BLaER1 treated with 17β-estradiol and CSF1 and Interleukin-3, amounts not matched to agents 10 nM and 100 nM (cell line): ENCODE data around the gene HOXB3.

Source experiments
- H3K27ac ChIP-seq, 11 experiments: shearing (Covaris generic); formaldehyde crosslinking; 2 replicates each; pipeline ENCODE4 v1.8.1; 2022
- H3K27me3 ChIP-seq, 11 experiments: shearing (Covaris generic); formaldehyde crosslinking; 2 replicates each; pipeline ENCODE4 v1.8.1; 2022
- H3K36me3 ChIP-seq, 11 experiments: shearing (Covaris generic); formaldehyde crosslinking; 2 replicates each; pipeline ENCODE4 v1.8.1; 2022
- H3K4me1 ChIP-seq, 10 experiments: shearing (Covaris generic); formaldehyde crosslinking; 2 replicates each; pipeline ENCODE4 v1.8.1; 2022
- H3K4me2 ChIP-seq, 11 experiments: shearing (Covaris generic); formaldehyde crosslinking; 2 replicates each; pipeline ENCODE4 v1.8.1; 2022
- H3K4me3 ChIP-seq, 10 experiments: shearing (Covaris generic); formaldehyde crosslinking; 2 replicates each; pipeline ENCODE4 v1.8.1; 2022
- H3K9ac ChIP-seq, 11 experiments: shearing (Covaris generic); formaldehyde crosslinking; 2 replicates each; pipeline ENCODE4 v1.8.1; 2022
- H3K9me3 ChIP-seq, 11 experiments: shearing (Covaris generic); formaldehyde crosslinking; replicated peaks in 1 of 11; 2 replicates each; pipeline ENCODE4 v1.8.1; 2022
- H4K20me1 ChIP-seq, 11 experiments: shearing (Covaris generic); formaldehyde crosslinking; 2 replicates each; pipeline ENCODE4 v1.8.1; 2022
- Cebpa-rat ChIP-seq, 11 experiments: shearing (Covaris generic); IDR thresholded peaks; 2 replicates each; pipeline ENCODE4 v1.8.1; 2022

The HOXB3 gene

DNA sequence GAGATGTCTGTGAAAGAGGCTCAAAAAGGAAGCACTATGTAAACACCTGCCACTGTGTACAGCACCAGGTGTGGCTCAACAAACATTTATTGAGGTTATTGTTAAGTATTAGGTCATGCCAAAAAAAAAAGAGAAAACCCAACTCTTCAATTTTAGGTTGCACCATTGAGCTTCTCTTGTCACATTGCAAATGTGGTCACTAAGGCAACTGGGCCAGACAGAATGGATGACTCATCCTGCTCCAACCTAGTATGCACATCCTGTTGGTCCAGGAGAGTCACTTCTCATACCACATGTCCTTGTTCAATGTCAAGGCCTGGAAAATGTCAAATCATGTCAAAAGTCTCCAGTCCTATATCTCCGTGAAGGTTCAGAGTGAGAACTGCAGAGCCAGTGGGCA lies 84.3 kb downstream of the HOXB3 start:
- Histone ChIP-seq H3K9ac (no peak overlapping the region), H3K4me3 (no peak overlapping the region), H3K4me2 (peak overlapping the region in 6 of 11 experiments; percentile 0 to 55 (median 18); a peak in 8 of 22 replicates), H4K20me1 (no peaks in the 10 kb centered on the region), H3K4me1 (peaks cover 0 to 19% (median 0%) of the 10 kb centered on the region in 10 experiments; a peak in 8 of 20 replicates), H3K9me3 (no peaks in the 10 kb centered on the region), H3K27ac (peak overlapping the region in 1 of 11 experiments; percentile 22; a peak in 1 of 22 replicates), H3K36me3 (no peaks in the 10 kb centered on the region), H3K27me3 (0 out of 22 replicates have a peak, but pooled peaks cover 0 to 5% (median 0%) of the 10 kb centered on the region in 11 experiments)
- 0 out of 22 replicates have a peak, but pooled peaks of 1 of the 11 experiments have one; percentile 14 for TF ChIP-seq Cebpa-rat (IDR thresholded peaks at IDR 0.05)

DNA sequence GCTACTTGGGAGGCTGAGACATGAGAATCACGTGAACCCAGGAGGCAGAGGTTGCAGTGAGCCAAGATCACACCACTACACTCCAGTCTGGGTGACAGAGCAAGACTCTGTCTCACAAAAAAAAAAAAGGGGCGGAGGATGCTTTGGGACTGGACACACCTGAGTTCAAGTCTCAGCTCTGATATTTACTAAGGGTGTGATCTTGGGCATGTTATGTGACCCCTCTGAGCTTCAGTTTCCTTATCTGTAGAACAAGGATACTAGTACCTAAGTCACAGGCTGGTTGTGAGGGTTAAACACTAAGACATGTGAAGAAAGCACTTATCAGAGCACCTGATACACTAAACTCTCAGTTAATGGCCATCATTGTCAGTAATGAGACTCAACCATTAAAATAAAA lies 85.1 kb downstream of the HOXB3 start:
- no peaks in the 10 kb centered on the region for H4K20me1 ChIP-seq
- H3K4me1 ChIP-seq = peaks cover 0 to 19% (median 0%) of the 10 kb centered on the region in 10 experiments; a peak in 8 of 20 replicates
- H3K9me3 ChIP-seq = no peaks in the 10 kb centered on the region
- H3K4me2 ChIP-seq = no peak overlapping the region
- no peak overlapping the region for H3K9ac ChIP-seq
- H3K27me3 ChIP-seq = 0 out of 22 replicates have a peak, but pooled peaks cover 0 to 5% (median 0%) of the 10 kb centered on the region in 11 experiments
- H3K4me3 ChIP-seq = no peak overlapping the region
- no peak overlapping the region for H3K27ac ChIP-seq
- H3K36me3 ChIP-seq = no peaks in the 10 kb centered on the region
- TF ChIP-seq Cebpa-rat (IDR thresholded peaks at IDR 0.05) = no peak

DNA sequence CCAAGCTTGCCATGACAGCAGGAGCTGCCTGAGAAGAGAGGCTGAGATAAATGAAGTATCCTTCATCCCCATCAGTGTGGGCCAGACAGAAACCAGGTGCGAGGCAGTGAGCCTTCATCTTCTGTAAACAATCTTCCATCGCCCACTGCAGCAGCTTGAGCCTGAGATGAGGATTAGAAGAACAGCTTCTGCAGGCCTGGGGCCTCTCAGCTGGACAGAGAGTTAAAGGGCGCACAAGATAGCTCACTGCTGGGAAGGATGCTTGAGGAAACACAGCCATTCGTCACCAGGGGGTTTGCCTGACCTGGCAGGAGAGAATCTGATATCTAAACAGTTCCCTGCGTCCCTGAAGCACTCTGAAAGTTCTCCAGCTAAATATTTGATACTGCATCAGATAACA lies 86.3 kb downstream of the HOXB3 start:
- no peak overlapping the region for H3K4me2 ChIP-seq
- no peaks in the 10 kb centered on the region for H3K36me3 ChIP-seq
- H3K4me3 ChIP-seq = no peak overlapping the region
- H3K9me3 ChIP-seq = no peaks in the 10 kb centered on the region
- H3K4me1 ChIP-seq = peaks cover 0 to 19% (median 0%) of the 10 kb centered on the region in 10 experiments; a peak in 8 of 20 replicates
- H3K9ac ChIP-seq = no peak overlapping the region
- TF ChIP-seq Cebpa-rat (IDR thresholded peaks at IDR 0.05) = no peak
- no peak overlapping the region for H3K27ac ChIP-seq
- H3K27me3 ChIP-seq = 0 out of 22 replicates have a peak, but pooled peaks cover 0 to 5% (median 0%) of the 10 kb centered on the region in 11 experiments
- no peaks in the 10 kb centered on the region for H4K20me1 ChIP-seq

DNA sequence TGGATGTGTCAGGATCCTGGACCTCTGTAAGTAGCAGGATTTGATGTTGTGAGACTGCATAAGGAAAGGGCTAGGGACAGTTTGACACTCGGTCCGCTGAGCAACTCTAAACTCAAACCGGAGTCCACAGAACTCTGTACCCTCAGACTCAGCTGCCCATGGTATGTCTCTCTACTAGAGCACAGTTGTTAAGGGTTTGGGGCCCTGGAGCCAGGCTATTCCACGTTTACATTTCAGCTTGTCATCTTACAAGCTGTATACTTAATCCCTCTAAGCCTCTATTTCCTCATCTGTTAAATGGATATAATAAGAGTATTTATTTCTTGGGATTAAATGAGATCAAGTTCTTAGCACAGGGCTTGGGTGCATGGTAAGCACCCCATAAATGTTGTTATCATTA lies 87.1 kb downstream of the HOXB3 start:
- Histone ChIP-seq H3K4me1 (peaks cover 0 to 19% (median 0%) of the 10 kb centered on the region in 10 experiments; a peak in 8 of 20 replicates), H3K36me3 (no peaks in the 10 kb centered on the region), H3K4me3 (no peak overlapping the region), H4K20me1 (no peaks in the 10 kb centered on the region), H3K27me3 (peaks cover 0 to 5% (median 0%) of the 10 kb centered on the region in 11 experiments; a peak in 1 of 22 replicates), H3K9me3 (no peaks in the 10 kb centered on the region), H3K4me2 (no peak overlapping the region), H3K9ac (no peak overlapping the region), H3K27ac (no peak overlapping the region)
- TF ChIP-seq Cebpa-rat (IDR thresholded peaks at IDR 0.05) = no peak

DNA sequence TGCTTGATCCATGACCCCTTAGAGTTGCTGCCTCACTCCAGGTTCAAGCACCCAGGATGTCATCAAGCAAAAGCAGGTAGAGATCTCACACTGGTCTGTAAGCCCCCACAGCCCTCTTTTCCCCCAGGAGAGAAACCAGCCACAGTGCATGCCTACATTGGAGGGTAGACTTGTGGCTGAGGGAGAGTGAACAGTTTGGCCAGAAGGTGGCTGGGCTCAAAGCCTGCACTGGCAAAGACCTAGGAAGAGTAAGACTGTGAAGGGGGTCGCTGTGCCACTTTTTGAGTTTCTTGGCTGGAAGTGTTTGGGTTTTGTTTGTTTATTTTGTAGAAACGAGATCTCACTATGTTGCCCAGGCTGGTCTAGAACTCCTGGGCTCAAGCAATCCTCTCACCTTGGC lies 87.7 kb downstream of the HOXB3 start:
- no peak for TF ChIP-seq Cebpa-rat (IDR thresholded peaks at IDR 0.05)
- H3K27ac ChIP-seq = no peak overlapping the region
- H3K4me2 ChIP-seq = no peak overlapping the region
- H3K4me1 ChIP-seq = peaks cover 0 to 19% (median 0%) of the 10 kb centered on the region in 10 experiments; a peak in 8 of 20 replicates
- H3K4me3 ChIP-seq = no peak overlapping the region
- no peak overlapping the region for H3K9ac ChIP-seq
- no peaks in the 10 kb centered on the region for H4K20me1 ChIP-seq
- peaks cover 0 to 5% (median 0%) of the 10 kb centered on the region in 11 experiments; a peak in 1 of 22 replicates for H3K27me3 ChIP-seq
- H3K9me3 ChIP-seq = no peaks in the 10 kb centered on the region
- H3K36me3 ChIP-seq = no peaks in the 10 kb centered on the region

DNA sequence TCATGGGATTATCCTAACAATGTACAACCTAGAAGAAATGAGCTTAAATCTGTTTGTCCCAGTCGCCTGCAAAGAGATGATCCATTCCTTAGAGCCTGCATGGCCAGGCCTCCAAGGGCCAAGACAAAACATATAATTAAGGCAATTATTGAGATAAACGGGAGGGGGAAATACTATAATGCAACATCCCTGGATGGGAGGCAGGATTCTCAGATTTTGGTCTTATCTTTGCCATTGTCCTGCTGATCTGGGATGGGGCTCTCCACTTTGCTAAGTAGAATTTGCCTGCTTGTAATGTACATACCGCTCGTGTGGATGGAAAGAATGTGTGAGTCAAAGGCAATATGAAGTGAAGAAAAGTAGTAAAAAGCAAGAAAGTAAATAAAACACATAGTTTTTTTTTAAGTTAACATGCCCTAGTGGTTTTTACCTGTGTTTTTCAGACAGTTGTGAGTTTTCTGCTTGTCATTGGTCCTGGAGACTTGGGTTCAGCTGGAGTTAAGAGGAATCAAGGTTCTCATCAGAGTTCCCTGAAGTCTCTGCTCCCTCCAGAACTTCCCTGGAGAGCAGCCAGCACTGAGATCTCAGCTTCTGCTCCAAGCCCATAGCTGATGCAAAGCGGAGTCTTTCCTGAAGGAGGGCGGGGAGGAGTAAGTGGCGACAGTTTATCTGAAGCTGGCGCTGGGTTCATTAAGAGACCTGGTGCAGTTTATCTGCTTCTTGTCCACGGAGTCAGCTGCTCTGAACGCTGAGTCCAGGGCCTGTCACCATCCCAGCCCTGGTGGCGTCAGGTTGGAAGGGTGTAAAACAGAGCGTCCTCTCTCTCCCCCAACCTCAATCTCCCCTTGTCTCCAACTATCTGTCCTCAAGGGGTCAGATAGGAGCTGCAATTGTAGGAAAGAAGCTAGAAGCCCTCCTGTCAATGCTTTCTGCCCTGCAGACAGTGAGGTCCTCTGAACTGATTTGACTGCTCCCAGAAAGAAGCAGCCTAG lies 89.3 kb downstream of the HOXB3 start:
- no peaks in the 10 kb centered on the region for H3K36me3 ChIP-seq
- no peaks in the 10 kb centered on the region for H4K20me1 ChIP-seq
- H3K4me2 ChIP-seq = no peak overlapping the region
- no peak overlapping the region for H3K9ac ChIP-seq
- peaks cover 0 to 5% (median 0%) of the 10 kb centered on the region in 11 experiments; a peak in 1 of 22 replicates for H3K27me3 ChIP-seq
- TF ChIP-seq Cebpa-rat (IDR thresholded peaks at IDR 0.05) = no peak
- no peak overlapping the region for H3K27ac ChIP-seq
- peaks cover 0 to 4% (median 0%) of the 10 kb centered on the region in 10 experiments; a peak in 7 of 20 replicates for H3K4me1 ChIP-seq
- H3K4me3 ChIP-seq = no peak overlapping the region
- no peaks in the 10 kb centered on the region for H3K9me3 ChIP-seq

DNA sequence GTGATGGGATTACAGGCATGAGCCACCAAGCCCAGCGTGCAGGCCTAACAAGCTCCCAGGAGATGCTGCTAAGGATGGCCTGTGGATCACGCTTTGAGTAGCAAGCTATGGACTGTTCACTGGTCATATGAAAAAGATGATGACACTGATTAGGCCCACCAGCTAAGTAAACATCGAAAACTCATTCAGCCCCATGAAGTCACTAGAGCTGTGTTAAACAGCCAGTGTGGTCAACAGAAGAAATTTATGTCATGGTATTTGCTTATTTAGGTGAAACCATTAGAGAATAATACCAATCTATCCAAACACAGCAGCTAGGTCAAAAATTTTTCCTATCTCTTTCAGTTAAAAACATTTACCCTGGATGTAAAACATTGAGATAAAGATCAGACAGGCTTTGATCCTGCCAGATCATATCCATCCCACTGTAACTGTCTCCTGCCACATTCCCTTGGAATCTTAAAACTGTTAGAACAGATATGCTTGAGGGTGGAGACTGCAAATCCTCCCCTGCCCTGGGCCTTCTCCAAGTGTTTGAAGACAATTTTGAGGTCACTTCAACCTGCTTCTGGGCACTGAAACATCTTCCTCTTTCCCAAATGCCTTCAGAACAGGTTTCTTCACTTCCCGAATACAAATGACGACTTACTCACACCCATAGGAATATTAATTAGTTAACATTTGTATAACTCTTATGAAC lies 90.2 kb downstream of the HOXB3 start:
- Histone ChIP-seq H3K27me3 (peaks cover 0 to 8% (median 0%) of the 10 kb centered on the region in 11 experiments; a peak in 2 of 22 replicates), H3K4me3 (no peak overlapping the region), H3K27ac (no peak overlapping the region), H3K4me1 (no peaks in the 10 kb centered on the region), H3K9me3 (no peaks in the 10 kb centered on the region), H3K36me3 (no peaks in the 10 kb centered on the region), H3K4me2 (no peak overlapping the region), H4K20me1 (no peaks in the 10 kb centered on the region), H3K9ac (no peak overlapping the region)
- no peak for TF ChIP-seq Cebpa-rat (IDR thresholded peaks at IDR 0.05)

DNA sequence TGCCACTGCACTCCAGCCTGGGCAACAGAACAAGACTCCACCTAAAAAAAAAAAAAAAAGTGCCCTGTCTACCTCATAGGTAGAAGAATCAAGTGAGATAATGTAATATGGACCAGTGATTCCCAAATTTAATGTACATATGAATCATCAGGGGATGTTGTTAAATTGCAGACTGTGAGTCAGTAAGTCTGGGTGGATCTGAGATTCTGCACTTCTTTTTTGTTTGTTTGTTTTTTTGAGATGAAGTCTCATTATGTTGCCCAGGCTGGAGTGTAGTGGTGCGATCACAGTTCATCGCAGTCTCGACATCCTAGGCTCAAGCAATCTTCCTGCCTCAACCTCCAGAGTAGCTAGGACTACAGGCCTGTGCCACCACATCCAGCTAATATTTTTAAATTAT lies 90.8 kb downstream of the HOXB3 start:
- no peaks in the 10 kb centered on the region for H4K20me1 ChIP-seq
- H3K4me1 ChIP-seq = no peaks in the 10 kb centered on the region
- no peak overlapping the region for H3K4me3 ChIP-seq
- H3K4me2 ChIP-seq = no peak overlapping the region
- no peaks in the 10 kb centered on the region for H3K36me3 ChIP-seq
- peaks cover 0 to 11% (median under 1%) of the 10 kb centered on the region in 11 experiments; a peak in 8 of 22 replicates for H3K27me3 ChIP-seq
- H3K27ac ChIP-seq = no peak overlapping the region
- H3K9me3 ChIP-seq = no peaks in the 10 kb centered on the region
- no peak for TF ChIP-seq Cebpa-rat (IDR thresholded peaks at IDR 0.05)
- H3K9ac ChIP-seq = no peak overlapping the region
